Kidney (tissue), 14 donors: ENCODE data around the gene SLCO3A1. TPM values are rescaled to one million over a fixed set of nuclear protein-coding genes. Genes with fewer than 3 reads are reported as not detected.

Source experiments
- DNase-seq, 5 donors: peaks; one replicate each; pipeline ENCODE4 v3.0.0-alpha.2; 2013 to 2020
- FAIRE-seq: peaks from 2 replicates; lab custom pipeline; 2012; peaks lifted over from hg19 to GRCh38; lab: Jason Lieb, UNC
- H3K27ac ChIP-seq, 2 donors: one replicate each; pipeline ENCODE4 v1.7.0; 2013; ENCODE audit warnings: low read depth in 2 of 2, low read length in 2 of 2, inconsistent platforms in 1 of 2
- H3K27me3 ChIP-seq: one replicate; pipeline ENCODE4 v1.7.1; 2013; ENCODE audit warnings: low read length, inconsistent platforms; ENCODE audit not compliant: control insufficient read depth, insufficient read depth
- H3K36me3 ChIP-seq, 3 donors: one replicate each; pipeline versions ENCODE4 v1.7.0 to v1.7.1; 2013; ENCODE audit warnings: low read length in 3 of 3, control low read depth in 1 of 3, inconsistent platforms in 1 of 3; ENCODE audit not compliant: insufficient read depth in 3 of 3, control insufficient read depth in 2 of 3
- H3K4me1 ChIP-seq, 3 donors: one replicate each; pipeline versions ENCODE4 v1.7.0 to v1.7.1; 2013; ENCODE audit warnings: low read length in 3 of 3, inconsistent platforms in 1 of 3, low read depth in 1 of 3; ENCODE audit not compliant: control insufficient read depth in 2 of 3, insufficient read depth in 2 of 3
- H3K4me3 ChIP-seq, 3 donors: one replicate each; pipeline versions ENCODE4 v1.7.0 to v1.8.1; 2013; ENCODE audit warnings: low read length in 3 of 3, control low read depth in 1 of 3, inconsistent platforms in 1 of 3
- H3K9ac ChIP-seq, 3 donors: one replicate each; pipeline versions ENCODE4 v1.7.0 to v1.7.1; 2013; ENCODE audit warnings: low read length in 3 of 3, control low read depth in 1 of 3, inconsistent platforms in 1 of 3
- H3K9me3 ChIP-seq, 3 donors: one replicate each; pipeline versions ENCODE4 v1.7.0 to v1.7.1; 2013; ENCODE audit warnings: low read length in 3 of 3, control low read depth in 1 of 3, inconsistent platforms in 1 of 3; ENCODE audit not compliant: control insufficient read depth in 2 of 3, insufficient read depth in 1 of 3
- CTCF ChIP-seq: IDR thresholded peaks from 3 replicates; pipeline ENCODE4 v1.5.1; 2012; ENCODE audit warnings: mild to moderate bottlenecking, moderate library complexity, borderline replicate concordance; ENCODE audit not compliant: insufficient read depth; ENCODE audit errors: extremely low read depth
- intact Hi-C: fragments of 100-400 bp; cut with DNase I; formaldehyde crosslinking; loops from one replicate; pipeline ENCODE4 v1.11.1; 2022
- polyA plus RNA-seq: library from polyadenylated mRNA; stranded (reverse); fragments of 350-450 nt; fragmentation: Illumina TruSeq; extraction: RNeasy Lipid Tissue Mini Kit (QIAGEN cat#74804); gene quantifications from one replicate; pipeline ENCODE4 v1.2.3, GENCODE V29; 2014; ENCODE audit warnings: low read depth, low replicate concordance; ENCODE audit not compliant: insufficient read depth
- total RNA-seq: library from RNA; stranded (reverse); fragmentation: NEBNext Ultra II Directional; extraction: Animal tissue kit (Norgen Biotek cat#: 25700); gene quantifications from one replicate; pipeline ENCODE4 v1.2.1, GENCODE V29; 2021
- donor health status: control.
- donor health status: control.
- donor health status: control.
- donor health status: control.
- donor health status: control.
- donor health status: DM: yes; HTN: yes; CAD: no.
- donor health status: Normal renal cell carcinoma (clear cell type).

SLCO3A1 gene
- total and polyA plus RNA-seq, 2 donors from 2014 or later, result 12.8 to 59.4 TPM

- DNase-seq (peak; percentile 55 to 93 (median 70)), FAIRE-seq (no peak)
- Histone ChIP-seq H3K27me3 (no peaks in the 10 kb centered on the region), H3K9me3 (no peaks in the 10 kb centered on the region), H3K36me3 (no peaks in the 10 kb centered on the region), H3K27ac (peak overlapping the region; percentile 68 to 76), H3K9ac (peak overlapping the region in 2 of 3 donors; percentile 48 to 50), H3K4me1 (peaks cover 0 to 9% (median 0%) of the 10 kb centered on the region in 3 donors), H3K4me3 (peak overlapping the region; percentile 30 to 60 (median 52))
- intact Hi-C loops, result loop anchor here (10.0 kb wide), 2 partner anchors 132 to 222 kb away; no protein-coding TSS in a partner anchor
- peak; percentile 36 for TF ChIP-seq CTCF
Observed at GRCh38 chr15:91852741-91853510, 582 bp upstream of the SLCO3A1 start.

GRCh38 chr15:91853948-91854638, 585 bp downstream of the SLCO3A1 start:
- Histone ChIP-seq H3K27ac (peak overlapping the region; percentile 48 to 61), H3K27me3 (no peaks in the 10 kb centered on the region), H3K9ac (no peak overlapping the region), H3K36me3 (no peaks in the 10 kb centered on the region), H3K9me3 (no peaks in the 10 kb centered on the region), H3K4me1 (peaks cover 0 to 9% (median 0%) of the 10 kb centered on the region in 3 donors), H3K4me3 (peak overlapping the region in 2 of 3 donors; percentile 38 to 53)
- intact Hi-C loops, result loop anchor here (10.0 kb wide), 2 partner anchors 131 to 221 kb away; no protein-coding TSS in a partner anchor
- no peak for TF ChIP-seq CTCF
- no peak for FAIRE-seq
- peak; percentile 39 to 85 (median 55) for DNase-seq

- FAIRE-seq (no peak), DNase-seq (no peak)
- H3K36me3 ChIP-seq, result no peaks in the 10 kb centered on the region
- no peak overlapping the region for H3K27ac ChIP-seq
- H3K9me3 ChIP-seq, result no peaks in the 10 kb centered on the region
- no peaks in the 10 kb centered on the region for H3K27me3 ChIP-seq
- peaks cover 0 to 9% (median 0%) of the 10 kb centered on the region in 3 donors for H3K4me1 ChIP-seq
- H3K4me3 ChIP-seq, result peak overlapping the region in 2 of 3 donors; percentile 38 to 53
- TF ChIP-seq CTCF, result no peak
- intact Hi-C loops, result loop anchor here (10.0 kb wide), 2 partner anchors 130 to 220 kb away; no protein-coding TSS in a partner anchor
- H3K9ac ChIP-seq, result no peak overlapping the region
Observed at GRCh38 chr15:91854639-91854990, 1.1 kb downstream of the SLCO3A1 start.
